CD4-positive, alpha-beta T cell treated with Interleukin-12 subunit alpha and Interleukin-12 subunit beta, for 1 hour (primary cell): ENCODE measurements around the gene ARL15.

Experiments
- DNase-seq: peaks from one replicate; pipeline ENCODE4 v3.0.0-alpha.2; 2020

The ARL15 gene

GRCh38 chr5:54146916-54147315 lies 163.5 kb downstream of the ARL15 start:
- DNase-seq: no peak

GRCh38 chr5:54146390-54146789 lies 164.0 kb downstream of the ARL15 start:
- DNase-seq: no peak

GRCh38 chr5:54140247-54140840 lies 170.0 kb downstream of the ARL15 start:
- no peak for DNase-seq

- no peak for DNase-seq
Observed at GRCh38 chr5:54136516-54137440, 173.6 kb downstream of the ARL15 start.

GRCh38 chr5:54135042-54135441 lies 175.3 kb downstream of the ARL15 start:
- DNase-seq: no peak

GRCh38 chr5:54133917-54134316 lies 176.5 kb downstream of the ARL15 start:
- no peak for DNase-seq

- DNase-seq: no peak
Observed at GRCh38 chr5:54120473-54120872, 189.9 kb downstream of the ARL15 start.

- DNase-seq: no peak
Observed at GRCh38 chr5:54117957-54118356, 192.4 kb downstream of the ARL15 start.

- DNase-seq: no peak
Observed at GRCh38 chr5:54115735-54116403, 194.5 kb downstream of the ARL15 start.

GRCh38 chr5:54113060-54113459 lies 197.3 kb downstream of the ARL15 start:
- no peak for DNase-seq

GRCh38 chr5:54109626-54110330 lies 200.6 kb downstream of the ARL15 start:
- DNase-seq: no peak

- no peak for DNase-seq
Observed at GRCh38 chr5:54108136-54108535, 202.2 kb downstream of the ARL15 start.

GRCh38 chr5:54103871-54104270 lies 206.5 kb downstream of the ARL15 start:
- no peak for DNase-seq

- DNase-seq: no peak
Observed at GRCh38 chr5:54098267-54098666, 212.1 kb downstream of the ARL15 start.

GRCh38 chr5:54095969-54096368 lies 214.4 kb downstream of the ARL15 start:
- no peak for DNase-seq

- DNase-seq: no peak
Observed at GRCh38 chr5:54094706-54095105, 215.7 kb downstream of the ARL15 start.

- DNase-seq: no peak
Observed at GRCh38 chr5:54093861-54094260, 216.5 kb downstream of the ARL15 start.

GRCh38 chr5:54093081-54093492 lies 217.3 kb downstream of the ARL15 start:
- DNase-seq: no peak

- no peak for DNase-seq
Observed at GRCh38 chr5:54091307-54092130, 218.9 kb downstream of the ARL15 start.

GRCh38 chr5:54090495-54091120 lies 219.8 kb downstream of the ARL15 start:
- DNase-seq: no peak

GRCh38 chr5:54088081-54088480 lies 222.3 kb downstream of the ARL15 start:
- no peak for DNase-seq

- DNase-seq: no peak
Observed at GRCh38 chr5:54087436-54087835, 222.9 kb downstream of the ARL15 start.
